Activated B cell treated with CpG ODN at 0.5 μM for 24 hours (primary cell): ENCODE measurements around the gene AFF1. TPM values are rescaled to one million over a fixed set of nuclear protein-coding genes. Genes with fewer than 3 reads are reported as not detected.

Experiments used
- ATAC-seq: fragments of 200-7000 bp; cut with Tn5 transposase; one replicate; pipeline ENCODE4 v1.10.0; 2021; ENCODE audit warnings: low read depth, mild to moderate bottlenecking, moderate library complexity
- CTCF ChIA-PET: fragments of 350-600 bp; sonication (Branson Sonifier 250); formaldehyde crosslinking; loops from one replicate; lab custom pipeline; 2021; ENCODE audit warnings: antibody characterized with exemption; lab: Charles Lee
- POLR2A ChIA-PET: fragments of 350-600 bp; sonication (Branson Sonifier 250); formaldehyde crosslinking; loops from one replicate; lab custom pipeline; 2021; ENCODE audit warnings: antibody characterized with exemption; lab: Charles Lee
- DNase-seq: peaks from one replicate; pipeline ENCODE4 v3.0.0; 2022
- H3K27ac Mint-ChIP-seq: one replicate; pipeline ENCODE4 v1.8.0; 2020; ENCODE audit warnings: mixed read lengths
- H3K27me3 Mint-ChIP-seq: one replicate; pipeline ENCODE4 v1.8.0; 2021; ENCODE audit warnings: mixed read lengths
- H3K36me3 Mint-ChIP-seq: one replicate; pipeline ENCODE4 v1.8.0; 2021; ENCODE audit warnings: low read depth, mixed read lengths
- H3K4me1 Mint-ChIP-seq: one replicate; pipeline ENCODE4 v1.8.0; 2021; ENCODE audit warnings: mixed read lengths
- H3K4me3 Mint-ChIP-seq: one replicate; pipeline ENCODE4 v1.8.0; 2020; ENCODE audit warnings: mild to moderate bottlenecking, mixed read lengths
- H3K9me3 Mint-ChIP-seq: one replicate; pipeline ENCODE4 v1.8.0; 2020; ENCODE audit warnings: mixed read lengths
- CTCF ChIP-seq: fragments of 200-600 bp; IDR thresholded peaks from one replicate; pipeline ENCODE4 v1.8.0; 2022; ENCODE audit warnings: antibody characterized with exemption, mild to moderate bottlenecking
- intact Hi-C: fragments of 100-400 bp; cut with micrococcal nuclease; formaldehyde crosslinking; loops from one replicate; pipeline ENCODE4 v1.15.1; 2024
- total RNA-seq: library from RNA; stranded (reverse); gene quantifications from 2 replicates; pipeline ENCODE4 v1.2.3, GENCODE V29; 2022

The AFF1 gene
- total RNA-seq, 1 donor from 2014 or later, result 60.8 TPM

- ChIA-PET CTCF (interaction anchor here (1.5 to 2.2 kb wide), 2 partner anchors 11 to 181 kb away, joined by 3 to 14 read pairs; no protein-coding TSS in a partner anchor), POLR2A (interaction anchor here (1.8 kb wide), 1 partner anchor 25 kb away, joined by 4 read pairs; no protein-coding TSS in a partner anchor)
- Mint-ChIP-seq H3K4me3 (no peak overlapping the region), H3K27ac (no peak overlapping the region), H3K27me3 (no peaks in the 10 kb centered on the region), H3K36me3 (no peaks in the 10 kb centered on the region), H3K9me3 (no peaks in the 10 kb centered on the region), H3K4me1 (peaks cover 31% of the 10 kb centered on the region)
- no peak for TF ChIP-seq CTCF
- no peak for ATAC-seq
- intact Hi-C loops, result no loop called here
- DNase-seq, result no peak
These were observed 23.8 kb upstream of the AFF1 start for GRCh38 chr4:86910820-86911684.

- CTCF ChIA-PET, result interaction anchor here (1.6 kb wide), 1 partner anchor 177 kb away, joined by 5 read pairs; no protein-coding TSS in a partner anchor
- TF ChIP-seq CTCF, result no peak
These were observed 18.4 kb upstream of the AFF1 start for GRCh38 chr4:86916392-86916791.

GRCh38 chr4:86917212-86918039, 17.4 kb upstream of the AFF1 start:
- POLR2A ChIA-PET, result interaction anchor here (0.9 kb wide), 1 partner anchor 156 kb away, joined by 4 read pairs; no protein-coding TSS in a partner anchor
- CTCF ChIA-PET, result interaction anchor here (0.6 to 1.6 kb wide), 2 partner anchors 176 to 232 kb away, joined by 3 to 5 read pairs; no protein-coding TSS in a partner anchor
- Mint-ChIP-seq H3K4me1 (no peaks in the 10 kb centered on the region), H3K27me3 (no peaks in the 10 kb centered on the region), H3K4me3 (no peak overlapping the region), H3K36me3 (no peaks in the 10 kb centered on the region), H3K27ac (no peak overlapping the region), H3K9me3 (no peaks in the 10 kb centered on the region)
- no peak for TF ChIP-seq CTCF
- DNase-seq, result no peak
- ATAC-seq, result no peak
- intact Hi-C loops, result no loop called here

More at GRCh38 chr4:86916392-86916791, 18.4 kb upstream of the AFF1 start:
- Mint-ChIP-seq H3K27ac (no peak overlapping the region), H3K4me3 (no peak overlapping the region), H3K9me3 (no peaks in the 10 kb centered on the region), H3K36me3 (no peaks in the 10 kb centered on the region), H3K4me1 (peaks cover under 1% of the 10 kb centered on the region), H3K27me3 (no peaks in the 10 kb centered on the region)
- intact Hi-C loops, result no loop called here
- POLR2A ChIA-PET, result interaction anchor here (0.9 kb wide), 1 partner anchor 158 kb away, joined by 4 read pairs; no protein-coding TSS in a partner anchor
- no peak for ATAC-seq
- no peak for DNase-seq

- Mint-ChIP-seq H3K27me3 (no peaks in the 10 kb centered on the region), H3K4me3 (no peak overlapping the region), H3K4me1 (no peaks in the 10 kb centered on the region), H3K36me3 (no peaks in the 10 kb centered on the region), H3K9me3 (no peaks in the 10 kb centered on the region), H3K27ac (no peak overlapping the region)
- DNase-seq (no peak), ATAC-seq (no peak)
- no peak for TF ChIP-seq CTCF
- intact Hi-C loops, result no loop called here
- CTCF ChIA-PET, result interaction anchor here (0.9 to 7.7 kb wide), 3 partner anchors 9 to 181 kb away, joined by 3 to 313 read pairs (median 3); no protein-coding TSS in a partner anchor
- POLR2A ChIA-PET, result interaction anchor here (0.6 kb wide), 1 partner anchor 13 kb away, joined by 3 read pairs; no protein-coding TSS in a partner anchor
These were observed 16.2 kb upstream of the AFF1 start for GRCh38 chr4:86918539-86919072.
